ENCODE data around the gene OR52I1. TPM values are rescaled to one million over a fixed set of nuclear protein-coding genes. Genes with fewer than 3 reads are reported as not detected.

The OR52I1 gene
- total and polyA plus RNA-seq, 10 of the 15 experiments (the other 5 are each of a cell fraction or from before 2014, with no cell fraction given): not detected

GRCh38 chr11:4559527-4560440, 34.1 kb upstream of the OR52I1 start:
- H3K27me3 ChIP-seq (replicated peaks in 1 of 2; ENCODE audit: control insufficient read depth in 2 of 2, insufficient read depth in 2 of 2, low read length in 1 of 2): no peaks in the 10 kb centered on the region
- ChIA-PET CTCF (interaction anchor here (1.1 kb wide), 1 partner anchor 20 kb away, joined by 3 read pairs; no protein-coding TSS in a partner anchor), POLR2A (no interaction called here), SMC1A (ENCODE audit: uncharacterized antibody, unreplicated experiment) (no interaction called here), RAD21 (ENCODE audit: unreplicated experiment) (no interaction called here)
- H3K27ac ChIP-seq (ENCODE audit: control insufficient read depth, insufficient read depth): no peak overlapping the region
- TF ChIP-seq ESRRA (IDR thresholded peaks at IDR 0.05; ENCODE audit: low read length): no peak
- no peak for TF ChIP-seq ZBTB33 (IDR thresholded peaks at IDR 0.05)
- TF ChIP-seq USF2 (IDR thresholded peaks at IDR 0.05; ENCODE audit: borderline replicate concordance, low read depth, low read length): no peak
- no peak for TF ChIP-seq RUNX3 (IDR thresholded peaks at IDR 0.05; ENCODE audit: low read length)
- TF ChIP-seq NR2C2 (IDR thresholded peaks at IDR 0.05; ENCODE audit: borderline replicate concordance, control insufficient read depth, insufficient read length, low read depth): no peak
- no peak for TF ChIP-seq CUX1 (IDR thresholded peaks at IDR 0.05; ENCODE audit: insufficient replicate concordance, low read depth, low read length)
- TF ChIP-seq BHLHE40 (IDR thresholded peaks at IDR 0.05; ENCODE audit: borderline replicate concordance in 1 of 2, low read depth in 2 of 2, low read length in 1 of 2): no peak
- TF ChIP-seq GATAD2B (conservative IDR thresholded peaks at IDR 0.05; ENCODE audit: low read depth): no peak
- TF ChIP-seq HDAC2 (IDR thresholded peaks at IDR 0.05): no peak
- TF ChIP-seq PBX3 (IDR thresholded peaks at IDR 0.05; ENCODE audit: insufficient replicate concordance, low read depth, low read length): no peak
- no peak for TF ChIP-seq POLR2A (IDR thresholded peaks at IDR 0.05; ENCODE audit: low read depth, low read length)
- TF ChIP-seq SUPT20H (IDR thresholded peaks at IDR 0.05; ENCODE audit: borderline replicate concordance, control insufficient read depth, low read depth, low read length): no peak
- no peak for TF ChIP-seq RAD51 (IDR thresholded peaks at IDR 0.05)
- no peaks in the 10 kb centered on the region for H4K20me1 ChIP-seq (ENCODE audit: control insufficient read depth, insufficient read depth)
- H2AFZ ChIP-seq (ENCODE audit: control insufficient read depth, low read depth, low read length): no peak overlapping the region
- H3K4me2 ChIP-seq (ENCODE audit: control insufficient read depth, insufficient read depth): no peak overlapping the region
- FAIRE-seq: no peak
- no peaks in the 10 kb centered on the region for H3K4me1 ChIP-seq (ENCODE audit: control insufficient read depth, insufficient read depth, low read length)
- no peak overlapping the region for H3K4me3 ChIP-seq
- ATAC-seq: no peak
- 9% methylated on average over 8 of the region's 8 CpGs for WGBS (ENCODE audit: insufficient coverage, insufficient replicate concordance, low lambda C conversion rate, missing lambda C conversion rate)
- H3K9me3 ChIP-seq (replicated peaks; ENCODE audit: control insufficient read depth, insufficient read depth, low read length): no peaks in the 10 kb centered on the region
- no TSS peak for BruUV-seq (replicated peaks)
- H3K36me3 ChIP-seq (ENCODE audit: control insufficient read depth in 2 of 2, insufficient read depth in 2 of 2, low read length in 1 of 2): no peaks in the 10 kb centered on the region
- intact Hi-C loops (cut with micrococcal nuclease; ENCODE audit: unreplicated experiment): no loop called here
- in situ Hi-C loops (cut with MboI): no loop called here
- H3K79me2 ChIP-seq (ENCODE audit: control insufficient read depth, insufficient read depth, low read length): no peaks in the 10 kb centered on the region
- no peak for DNase-seq (ENCODE audit: low read depth, low spot score)
- no peak overlapping the region for H3K9ac ChIP-seq (ENCODE audit: control insufficient read depth, insufficient read depth, low read length)

Measured in GM12878 (cell line).